NCI-H774 (cell line): ENCODE data around the gene SH3BGRL.
"Not testable (repeated sequence)": the region's sequence is repeated elsewhere in the genome, so short reads cannot be mapped to it uniquely, and the experiment has no call there.

Experiments used
- DNase-seq: peaks from one replicate; lab custom pipeline; 2025; lab: John Stamatoyannopoulos, UW

The SH3BGRL gene

DNA sequence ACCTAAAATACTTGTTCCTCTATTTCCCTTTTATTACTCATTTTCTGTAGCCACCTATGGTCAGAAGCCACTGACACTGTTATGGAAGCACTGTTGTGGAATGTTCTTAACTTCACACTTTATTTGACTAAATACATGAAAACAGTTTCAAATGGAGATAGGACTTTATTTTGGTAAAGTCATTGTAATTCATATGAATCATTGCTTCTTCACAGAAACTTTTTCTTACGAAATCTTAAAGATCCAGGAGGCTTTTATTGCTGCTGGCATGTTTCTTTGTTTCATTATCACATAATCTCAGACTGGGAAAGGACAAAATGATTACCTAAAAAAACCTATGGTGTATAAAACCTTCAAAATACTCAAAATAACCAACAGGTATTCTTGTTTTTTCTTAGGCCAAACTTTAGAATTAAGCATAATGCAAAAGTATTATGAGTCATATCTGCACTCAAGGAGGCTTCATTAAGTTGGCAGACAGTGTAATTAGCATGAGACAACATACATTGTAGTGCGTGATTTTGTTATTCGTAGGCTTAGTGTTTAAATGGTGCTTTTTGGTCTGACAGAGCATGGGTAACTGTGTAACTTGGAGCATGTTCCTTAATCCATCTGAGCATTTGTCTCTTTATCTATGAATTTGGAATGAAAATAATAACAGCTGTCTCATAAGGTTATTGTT is 58.0 kb downstream of the SH3BGRL start:
- no peak for DNase-seq

DNA sequence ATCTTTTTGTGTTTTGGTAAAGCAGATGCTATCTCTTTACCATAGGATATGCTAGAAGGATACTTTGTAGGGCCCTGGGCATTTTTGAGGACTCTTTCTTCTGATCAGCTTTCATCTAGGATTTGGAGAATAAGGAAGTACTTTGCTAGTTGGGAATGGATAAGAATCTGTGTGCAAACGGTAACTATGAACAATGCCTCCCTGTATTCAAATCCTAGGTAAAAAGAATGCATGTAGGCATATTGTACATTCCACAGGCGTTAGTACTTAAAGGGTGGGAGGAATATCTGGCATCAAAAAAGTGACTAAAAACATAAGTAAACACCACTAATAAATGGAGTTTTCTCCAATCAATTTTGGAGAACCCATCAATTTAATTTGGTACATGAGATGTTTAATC is 59.7 kb downstream of the SH3BGRL start:
- no peak for DNase-seq

DNA sequence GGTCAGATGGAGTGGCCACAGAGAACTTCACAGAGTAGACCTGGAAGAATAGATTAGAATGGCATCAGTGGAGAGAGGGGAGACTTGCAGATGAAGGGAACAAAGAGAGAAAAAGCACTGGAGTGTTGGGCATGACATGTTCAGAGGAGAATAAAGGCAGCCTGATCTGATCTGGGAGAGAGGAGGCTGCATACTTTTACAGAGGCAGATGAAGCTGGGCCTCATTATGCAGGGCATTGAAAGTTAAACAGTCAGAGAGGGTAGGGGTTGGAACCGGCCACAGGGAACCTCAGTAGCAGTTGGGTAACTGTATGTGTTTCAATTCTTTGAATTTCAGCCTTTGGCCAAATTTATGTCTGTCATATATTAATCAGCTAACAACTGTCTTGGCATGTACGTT is 61.2 kb downstream of the SH3BGRL start:
- DNase-seq = no peak

DNA sequence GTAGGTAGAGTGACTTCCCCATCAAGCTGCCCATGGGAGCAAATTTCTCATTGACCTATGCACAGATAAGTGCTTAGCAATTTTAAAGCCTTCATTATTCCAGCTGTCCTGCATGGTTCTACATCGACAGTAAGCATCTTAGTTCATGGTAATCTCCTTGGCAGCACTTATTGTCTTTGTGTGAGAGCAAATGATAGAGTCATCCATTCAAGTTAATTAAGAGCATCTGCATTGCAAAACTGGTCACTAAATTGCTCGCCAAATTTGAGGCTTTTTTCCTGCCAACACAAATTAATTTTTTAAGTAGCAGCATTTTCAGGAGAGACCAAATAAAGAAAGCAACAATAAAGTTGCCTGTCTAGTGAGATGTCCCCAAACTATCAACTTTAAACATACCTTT is 76.7 kb downstream of the SH3BGRL start:
- DNase-seq = no peak

DNA sequence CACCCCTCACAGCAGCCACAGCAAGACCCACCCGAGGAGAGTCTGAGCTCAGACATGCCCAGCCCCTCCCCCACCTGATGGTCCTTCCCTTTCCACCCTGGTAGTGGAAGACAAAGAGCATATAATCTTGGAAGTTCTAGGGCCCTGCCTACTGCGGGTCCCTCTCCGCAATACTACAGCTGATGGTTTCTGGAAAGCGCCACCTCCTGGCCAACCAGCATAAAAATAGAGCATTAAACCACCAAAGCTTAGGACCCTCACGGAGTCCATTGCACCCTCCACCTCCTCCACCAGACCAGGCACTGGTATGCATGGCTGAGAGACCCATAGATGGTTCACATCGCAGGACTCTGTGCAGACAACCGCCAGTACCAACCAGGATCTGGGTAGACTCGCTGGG is 78.2 kb downstream of the SH3BGRL start:
- DNase-seq = no peak

DNA sequence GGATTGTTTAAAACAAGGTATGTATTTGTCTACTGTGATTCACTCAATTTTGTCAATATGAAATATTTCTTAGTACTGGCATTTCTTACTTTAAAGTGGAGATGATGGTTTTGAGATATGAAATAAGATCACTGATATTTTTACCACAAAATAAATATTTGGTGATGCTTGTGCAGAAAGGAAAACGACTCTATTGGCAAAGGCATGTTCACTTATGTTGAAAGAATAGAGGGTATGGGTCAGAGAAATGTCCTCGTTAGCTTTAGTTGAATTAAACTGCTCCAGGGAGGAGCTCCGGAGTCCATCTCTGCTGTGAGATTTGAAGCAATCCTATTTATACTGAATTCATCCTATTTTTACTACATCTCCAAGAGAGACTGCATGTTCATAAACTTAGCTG is 84.2 kb downstream of the SH3BGRL start:
- DNase-seq = no peak

DNA sequence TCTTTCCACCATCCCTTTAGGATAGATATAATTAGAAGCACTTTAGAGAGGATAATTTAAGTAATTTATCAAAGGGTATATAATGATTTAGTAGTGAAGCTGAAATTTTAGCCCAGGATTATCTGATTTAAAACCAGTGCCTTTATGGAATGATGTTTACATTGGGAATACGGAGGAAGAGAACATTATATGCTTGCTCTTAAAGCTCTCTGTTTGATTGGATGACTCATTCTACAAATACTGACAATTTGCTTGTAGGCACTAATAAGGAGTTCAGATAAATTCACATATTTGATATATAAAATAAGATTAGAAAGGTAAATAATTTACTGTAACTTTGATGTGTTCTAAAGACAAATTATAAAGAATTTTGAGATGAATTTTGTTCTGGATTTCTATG is 84.7 kb downstream of the SH3BGRL start:
- no peak for DNase-seq

DNA sequence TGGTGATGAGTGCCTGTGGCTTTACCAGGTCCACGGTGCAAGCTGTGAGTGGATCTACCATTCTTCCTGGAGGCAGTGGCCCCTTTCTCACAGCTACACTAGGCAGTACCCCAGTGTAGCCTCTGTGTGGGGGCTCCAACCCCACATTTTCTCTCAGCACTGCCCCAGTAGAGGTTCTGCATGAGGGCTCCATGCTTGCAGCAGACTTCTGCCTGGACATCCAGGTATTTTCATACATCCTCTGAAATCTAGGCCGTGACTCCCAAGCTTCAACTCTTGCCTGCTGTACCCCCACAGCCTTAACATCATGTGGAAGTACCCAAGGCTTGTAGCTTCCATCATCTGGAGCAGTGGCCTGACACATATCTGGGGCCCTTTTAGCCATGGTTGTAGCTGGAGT is 90.1 kb downstream of the SH3BGRL start:
- DNase-seq = no peak

DNA sequence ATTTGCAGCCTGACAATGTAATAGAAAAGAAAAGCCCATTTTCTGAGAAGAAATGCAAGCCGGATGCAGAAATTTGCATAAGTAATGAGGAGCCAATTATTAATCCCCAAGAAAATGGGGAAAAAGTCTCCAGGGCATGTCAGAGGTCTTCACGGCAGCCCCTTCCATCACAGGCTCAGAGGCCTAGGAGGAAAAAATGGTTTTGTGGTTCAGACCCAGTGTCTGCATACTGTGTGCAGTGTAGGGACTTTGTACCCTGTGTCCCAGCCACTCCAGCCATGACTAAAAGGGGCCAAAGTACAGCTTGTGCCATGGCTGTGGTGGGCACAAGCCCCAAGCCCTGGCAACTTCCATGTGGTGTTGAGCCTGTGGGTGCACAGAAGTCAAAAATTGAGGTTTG is 92.2 kb downstream of the SH3BGRL start:
- DNase-seq = no peak

DNA sequence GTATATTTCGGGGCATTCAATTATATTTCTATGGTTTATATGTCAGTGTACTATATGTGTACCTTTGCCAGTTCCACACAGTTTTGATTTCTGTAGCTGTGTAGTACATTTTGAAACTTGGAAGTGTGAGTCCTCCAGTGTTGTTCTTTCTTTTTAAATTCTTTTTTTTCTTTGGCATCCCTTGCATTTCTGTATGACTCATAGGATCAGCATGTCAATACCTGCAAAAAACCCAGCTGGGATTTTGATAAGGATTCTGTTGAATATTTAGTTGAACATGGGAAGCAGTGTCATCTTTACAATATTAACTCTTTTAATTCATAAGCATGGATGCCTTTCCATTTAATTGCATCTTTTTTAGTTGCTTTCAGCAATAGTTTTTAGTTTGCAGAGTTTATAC is 100.0 kb downstream of the SH3BGRL start:
- no peak for DNase-seq

DNA sequence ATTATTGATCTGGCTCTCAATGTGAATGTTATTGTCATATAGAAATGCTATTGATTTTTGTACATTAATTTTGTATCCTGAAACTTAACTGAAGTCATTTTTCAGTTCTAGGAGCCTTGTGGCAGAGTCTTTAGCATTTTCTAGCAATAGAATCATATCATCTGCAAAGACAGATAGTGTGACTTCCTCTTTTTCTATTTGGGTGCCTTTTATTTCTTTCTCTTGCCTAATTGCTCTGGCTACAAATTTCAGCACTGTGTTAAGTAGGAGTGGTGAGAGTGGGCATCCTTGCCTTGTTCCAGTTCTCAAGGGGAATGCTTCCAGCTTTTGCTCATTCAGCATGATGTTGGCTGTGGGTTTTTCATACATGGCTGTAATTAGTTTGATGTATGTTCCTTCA is 102.7 kb downstream of the SH3BGRL start:
- no peak for DNase-seq

DNA sequence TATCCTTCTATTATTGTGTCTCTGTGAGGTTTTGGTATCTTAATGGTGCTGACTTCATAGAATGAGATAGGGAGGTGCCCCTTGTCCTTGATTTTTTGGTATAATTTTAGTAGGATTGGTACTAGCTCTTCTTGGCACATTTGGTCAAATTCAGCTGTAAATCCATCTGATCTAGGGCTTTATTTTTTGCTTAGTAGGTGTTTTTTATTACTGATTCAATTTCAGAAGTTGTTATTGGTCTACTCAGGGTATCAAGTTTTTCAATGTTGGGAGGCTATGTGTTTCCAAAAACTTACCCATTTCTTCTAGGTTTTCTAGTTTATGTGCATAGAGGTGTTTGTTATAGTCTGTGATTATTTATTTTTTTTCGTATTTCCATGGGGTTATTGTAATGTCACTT is 103.3 kb downstream of the SH3BGRL start:
- no peak for DNase-seq

DNA sequence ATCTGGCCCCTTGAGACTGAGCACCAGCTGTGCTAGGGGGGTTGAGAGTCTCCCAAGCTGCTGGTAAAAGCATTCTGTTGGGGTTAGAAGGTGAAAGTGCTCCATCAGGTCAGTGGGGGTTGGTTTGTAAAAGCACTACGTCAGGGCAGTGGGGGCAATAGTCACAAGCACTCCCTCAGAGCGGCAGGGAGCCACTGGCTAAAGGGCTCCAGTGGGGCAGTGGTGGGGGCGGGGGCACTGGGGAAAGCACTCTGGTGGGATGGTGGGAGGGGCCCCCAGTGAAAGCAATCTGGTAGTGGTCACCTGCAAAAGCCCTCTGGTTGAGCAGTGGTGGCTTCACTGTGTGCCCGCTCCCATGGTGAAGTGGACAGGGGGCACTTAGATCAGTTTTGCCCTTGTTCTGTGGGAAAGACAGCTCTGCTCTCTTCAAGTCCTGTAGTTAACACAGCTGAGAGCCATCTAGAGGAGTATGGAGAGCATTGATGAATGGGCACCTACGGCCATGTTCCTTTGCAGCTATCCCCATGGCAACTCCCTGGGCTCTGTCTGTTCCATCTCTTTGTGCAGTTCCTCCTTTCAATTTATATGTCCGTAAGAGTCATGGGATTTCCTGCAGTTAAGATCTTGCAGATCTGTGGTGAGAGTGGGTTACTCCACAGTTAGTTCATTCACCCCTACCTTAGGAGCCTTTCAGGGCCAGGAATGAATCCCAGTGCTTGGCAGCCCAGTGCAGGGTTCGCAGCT is 106.4 kb downstream of the SH3BGRL start:
- no peak for DNase-seq

DNA sequence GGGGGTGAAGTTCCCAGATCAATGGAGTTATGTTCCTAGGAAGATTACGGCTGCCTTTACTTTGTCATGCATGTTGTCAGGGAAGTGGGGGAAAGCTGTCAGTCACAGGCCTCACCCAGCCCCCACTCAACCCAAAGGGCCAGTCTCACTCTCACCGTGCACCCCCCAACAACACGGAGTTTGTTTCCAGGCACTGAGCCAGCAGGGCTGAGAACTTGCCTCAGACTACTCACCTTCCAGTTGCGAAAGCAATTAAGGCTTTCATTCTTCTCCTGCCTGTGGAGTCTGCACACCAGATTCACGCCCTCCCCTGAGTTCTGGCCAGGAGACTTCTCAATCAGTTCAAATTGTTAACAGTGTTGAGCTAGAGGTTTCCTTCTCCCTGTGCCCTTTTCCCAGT is 114.3 kb downstream of the SH3BGRL start:
- DNase-seq = no peak

DNA sequence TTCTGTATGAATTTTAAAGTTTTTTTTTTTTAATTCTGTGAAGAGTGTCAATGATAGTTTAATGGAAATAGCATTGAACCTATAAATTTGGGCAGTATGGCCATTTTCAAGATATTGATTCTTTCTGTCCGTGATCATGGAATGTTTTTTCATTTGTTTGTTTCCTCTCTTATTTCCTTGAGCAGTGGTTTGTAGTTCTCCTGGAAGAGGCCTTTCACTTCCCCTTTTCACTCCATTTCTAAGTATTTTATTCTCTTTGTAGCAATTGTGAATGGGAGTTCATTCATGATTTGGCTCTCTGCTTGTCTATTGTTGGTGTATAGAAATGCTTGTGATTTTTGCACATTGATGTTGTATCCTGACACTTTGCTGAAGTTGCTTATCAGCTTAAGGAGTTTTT is 129.8 kb downstream of the SH3BGRL start:
- DNase-seq = not testable (repeated sequence)

DNA sequence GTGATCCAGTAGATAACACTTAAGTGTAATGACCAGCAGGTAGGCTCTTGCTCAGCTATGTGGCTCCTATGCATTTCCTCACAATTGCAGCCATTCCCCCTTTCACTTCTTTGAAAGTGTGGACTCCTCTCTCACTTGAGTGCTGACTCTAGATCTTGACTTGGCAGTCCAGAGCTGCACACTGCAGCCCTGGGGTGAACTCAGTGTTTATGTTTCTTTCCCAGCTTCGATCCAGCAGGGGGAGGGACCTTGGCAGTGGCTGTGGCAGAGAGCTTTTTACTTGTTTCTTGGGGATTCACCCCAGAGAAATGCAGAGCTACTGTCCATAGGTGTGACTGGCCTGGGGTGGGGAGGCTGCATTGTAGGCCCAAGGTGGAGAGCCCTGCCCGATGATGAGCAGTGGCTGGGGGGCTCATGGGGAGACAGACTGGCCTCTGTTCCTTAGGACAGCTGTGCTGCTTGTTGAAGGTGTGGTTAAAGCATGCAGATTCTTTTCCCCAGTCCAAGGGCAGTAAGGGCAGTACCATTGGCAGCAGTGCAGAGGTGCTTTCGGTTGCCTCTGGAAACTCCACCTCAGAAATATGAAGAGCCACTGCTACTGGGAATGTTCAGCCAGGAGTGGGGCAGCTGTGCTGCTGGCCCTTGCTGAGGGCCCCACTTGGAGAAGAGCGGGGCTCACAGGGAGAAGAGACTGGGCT is 134.7 kb downstream of the SH3BGRL start:
- DNase-seq = no peak

DNA sequence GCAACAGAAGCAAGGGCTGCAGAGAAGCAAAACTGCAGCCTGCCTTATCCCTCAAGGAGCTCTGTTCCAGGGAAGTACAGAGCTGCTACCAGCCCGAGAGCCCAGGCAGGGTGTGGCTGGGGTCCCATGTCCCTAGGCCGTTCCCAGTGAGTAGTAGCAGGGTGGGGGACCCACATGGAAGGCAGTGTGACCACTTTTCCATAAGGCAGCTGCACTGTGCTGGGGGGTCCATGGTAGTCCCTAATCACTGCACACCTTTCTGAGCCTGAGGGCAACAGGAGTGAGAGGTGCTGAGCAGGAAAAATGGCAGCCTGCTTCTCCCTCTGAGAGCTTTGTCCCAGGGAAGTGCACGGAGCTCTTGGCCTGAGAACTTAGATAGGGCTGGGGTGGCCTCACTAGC is 135.9 kb downstream of the SH3BGRL start:
- no peak for DNase-seq

DNA sequence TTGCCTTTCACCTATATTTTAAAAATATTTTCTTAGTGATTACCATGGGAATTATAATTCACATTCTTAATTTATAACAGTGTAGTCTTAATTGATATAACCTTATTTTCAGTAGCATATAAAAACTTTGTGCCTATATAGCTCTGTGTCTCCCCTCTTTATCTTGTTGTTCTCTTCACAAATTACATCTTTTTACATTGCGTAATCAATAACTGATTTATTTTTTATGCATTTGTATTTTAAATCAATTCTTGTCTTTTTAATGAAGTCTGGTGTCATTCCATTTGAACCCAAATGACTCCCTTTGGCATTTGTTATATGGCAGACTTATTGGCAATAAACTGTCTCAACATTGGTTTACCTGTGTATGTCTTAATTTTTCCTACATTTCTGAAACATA is 137.0 kb downstream of the SH3BGRL start:
- no peak for DNase-seq

DNA sequence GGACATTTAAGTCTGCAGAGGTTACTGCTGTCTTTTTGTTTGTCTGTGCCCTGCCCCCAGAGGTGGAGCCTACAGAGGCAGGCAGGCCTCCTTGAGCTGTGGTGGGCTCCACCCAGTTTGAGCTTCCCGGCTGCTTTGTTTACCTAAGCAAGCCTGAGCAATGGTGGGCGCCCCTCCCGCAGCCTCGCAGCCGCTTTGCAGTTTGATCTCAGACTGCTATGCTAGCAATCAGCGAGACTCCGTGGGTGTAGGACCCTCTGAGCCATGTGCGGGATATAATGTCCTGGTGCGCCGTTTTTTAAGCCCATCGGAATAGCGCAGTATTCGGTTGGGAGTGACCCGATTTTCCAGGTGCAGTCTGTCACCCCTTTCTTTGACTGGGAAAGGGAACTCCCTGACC is 143.4 kb downstream of the SH3BGRL start:
- DNase-seq = not testable (repeated sequence)
